HG03025 (cell line): Measurements from ENCODE around the gene ALOX12.

Experiments used
- ATAC-seq: cut with Tn5 transposase; IDR thresholded peaks from one replicate; pipeline ENCODE4 v1.9.1; 2021; ENCODE audit warnings: mild to moderate bottlenecking, moderate library complexity; ENCODE audit not compliant: unreplicated experiment, low FRiP score

Gene ALOX12

DNA sequence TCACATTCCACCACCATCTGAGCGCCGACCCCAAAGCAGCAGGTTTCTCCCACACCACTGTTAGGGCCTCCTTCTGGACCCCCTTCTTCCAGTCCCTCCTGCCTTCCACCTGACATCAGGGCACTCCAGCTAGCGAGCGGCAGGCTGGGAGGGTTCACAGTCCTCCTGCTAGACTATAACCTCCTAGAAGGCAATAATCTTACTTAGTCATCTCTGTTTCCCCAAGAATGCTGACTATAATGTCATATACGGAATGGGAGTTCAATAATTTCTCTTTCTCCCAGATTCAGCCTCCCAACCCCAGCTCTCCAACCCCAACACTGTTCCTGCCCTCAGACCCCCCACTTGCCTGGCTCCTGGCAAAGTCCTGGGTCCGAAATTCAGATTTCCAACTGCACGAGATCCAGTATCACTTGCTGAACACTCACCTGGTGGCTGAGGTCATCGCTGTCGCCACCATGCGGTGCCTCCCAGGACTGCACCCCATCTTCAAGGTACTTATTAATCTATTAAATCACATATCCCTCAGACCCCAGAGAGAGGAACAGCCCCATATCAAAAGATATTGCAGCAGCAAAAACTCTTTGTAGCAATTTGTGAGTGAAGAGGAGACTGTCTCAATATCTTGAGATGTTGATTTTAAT, 5.6 kb downstream of the ALOX12 start:
- ATAC-seq, result no peak

DNA sequence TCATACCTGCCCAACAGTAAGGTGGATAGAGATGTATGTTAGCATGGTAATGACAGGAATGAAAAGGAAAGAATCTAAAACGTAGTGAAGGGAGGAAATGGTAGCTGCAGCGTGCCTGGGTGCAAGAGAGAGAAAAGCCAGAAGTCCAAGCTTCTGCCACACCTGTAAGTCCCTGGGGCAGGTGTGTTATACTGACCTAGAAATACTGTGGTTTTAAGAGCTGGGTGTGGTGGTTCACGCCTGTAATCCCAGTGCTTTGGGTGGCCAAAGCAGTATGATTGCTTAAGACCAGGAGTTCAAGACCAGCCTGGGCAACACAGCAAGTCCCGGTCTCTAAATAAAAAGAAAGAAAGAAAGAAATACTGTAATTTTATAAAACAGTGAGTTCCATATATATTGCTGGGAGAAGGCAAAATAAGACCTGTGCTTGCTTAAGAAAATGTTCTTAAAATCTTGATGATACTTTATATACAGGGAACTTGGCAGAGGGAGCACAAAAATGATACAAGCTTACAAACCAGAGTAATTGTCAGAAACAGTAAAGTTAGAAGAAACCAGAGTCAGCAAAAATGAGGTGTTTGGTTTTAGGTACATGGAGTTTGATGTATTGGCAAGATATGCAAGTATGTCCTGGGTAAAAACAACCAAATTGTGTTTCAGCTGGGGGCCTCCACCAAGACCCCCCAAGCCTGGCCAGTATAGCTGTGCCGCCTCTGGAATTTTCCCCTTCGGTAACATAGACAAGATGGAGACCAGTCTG, 6.6 kb downstream of the ALOX12 start:
- no peak for ATAC-seq

DNA sequence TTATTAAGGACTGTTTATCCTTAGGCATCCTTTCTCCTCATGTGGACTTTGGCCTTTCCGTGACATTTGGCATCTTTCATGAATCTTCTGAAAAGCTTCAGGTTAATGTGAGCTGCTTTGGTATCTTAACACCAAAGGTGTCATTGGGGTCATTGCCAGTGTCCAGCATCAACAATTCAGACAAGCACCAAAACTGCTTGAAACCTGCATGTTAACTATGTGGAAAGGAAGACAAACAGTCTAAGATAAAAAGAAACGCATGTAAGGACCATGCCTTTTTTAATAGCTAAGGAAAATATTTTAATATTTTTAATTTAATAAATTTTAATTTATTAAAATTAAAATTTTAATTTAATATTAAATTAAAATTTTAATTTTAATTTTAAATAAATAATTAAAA, 7.9 kb downstream of the ALOX12 start:
- no peak for ATAC-seq

DNA sequence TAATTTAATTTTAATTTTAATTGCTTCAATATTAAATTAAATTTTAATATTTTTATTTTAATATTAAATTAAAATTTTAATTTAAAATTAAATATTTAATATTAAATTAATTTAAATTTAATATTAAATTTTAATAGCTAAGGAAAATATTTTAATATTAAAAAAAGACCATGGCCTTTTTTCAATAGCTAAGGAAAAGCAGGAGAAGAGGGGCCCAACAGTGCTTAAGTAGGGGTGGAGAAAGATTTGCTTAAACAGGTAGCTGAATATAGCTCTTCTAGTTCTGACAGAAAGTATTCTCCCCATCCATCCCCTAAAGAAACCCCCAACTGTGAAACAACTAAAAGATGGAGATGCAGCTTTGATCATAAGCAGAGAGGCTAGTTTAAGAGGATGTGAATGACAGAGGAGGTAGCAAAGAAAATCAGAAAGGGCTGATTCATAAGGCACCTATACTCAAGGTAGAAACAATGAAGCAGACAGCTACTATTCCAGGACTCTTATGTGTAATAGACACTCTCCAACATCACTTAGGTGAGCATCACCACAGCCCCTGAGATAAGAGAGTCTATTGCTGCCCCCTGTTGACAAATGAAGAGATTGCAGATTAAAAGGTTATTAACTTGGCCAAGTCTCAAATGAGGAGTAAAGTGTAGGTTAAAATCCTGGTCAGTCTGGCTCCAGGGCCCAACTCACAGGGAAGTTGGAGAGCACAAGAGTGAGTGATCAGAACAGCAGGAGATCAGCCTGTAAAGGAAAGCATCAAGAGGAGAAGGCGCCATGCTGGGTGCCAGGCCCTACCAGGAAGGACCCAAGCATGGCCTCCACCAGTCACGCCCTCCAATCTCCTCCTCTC, 8.8 kb downstream of the ALOX12 start:
- no peak for ATAC-seq

DNA sequence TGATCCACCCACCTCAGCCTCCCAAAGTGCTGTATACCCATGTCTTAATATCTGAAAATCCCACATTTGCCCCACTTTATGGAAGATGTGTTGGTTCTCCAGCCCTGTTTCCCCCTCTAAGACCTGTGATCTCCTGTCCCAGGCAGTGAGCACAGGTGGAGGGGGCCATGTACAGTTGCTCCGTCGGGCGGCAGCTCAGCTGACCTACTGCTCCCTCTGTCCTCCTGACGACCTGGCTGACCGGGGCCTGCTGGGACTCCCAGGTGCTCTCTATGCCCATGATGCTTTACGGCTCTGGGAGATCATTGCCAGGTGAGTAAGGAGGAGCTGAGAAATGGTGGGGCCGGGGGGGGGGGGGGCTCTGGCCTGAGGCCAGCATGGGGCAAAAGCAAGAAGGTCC, 9.9 kb downstream of the ALOX12 start:
- no peak for ATAC-seq

DNA sequence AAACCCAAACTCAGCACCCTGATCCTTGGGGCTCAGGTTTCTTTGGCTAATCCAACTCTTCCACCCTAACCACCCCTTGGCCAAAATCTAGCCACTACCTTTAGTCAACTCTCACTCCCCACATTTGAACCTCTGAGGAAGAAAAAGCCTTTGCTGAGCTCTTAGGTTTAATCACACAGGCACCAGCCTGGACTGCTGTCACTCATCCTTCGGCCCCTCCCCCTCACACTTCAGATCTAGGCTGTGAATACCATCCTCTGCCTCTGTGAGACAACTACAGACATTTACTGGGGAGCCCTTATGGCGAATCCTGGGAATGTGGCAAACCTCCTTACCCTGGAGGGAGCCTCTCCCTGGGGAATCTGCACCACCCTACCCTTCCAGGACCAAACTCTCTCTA, 11.3 kb downstream of the ALOX12 start:
- no peak for ATAC-seq

DNA sequence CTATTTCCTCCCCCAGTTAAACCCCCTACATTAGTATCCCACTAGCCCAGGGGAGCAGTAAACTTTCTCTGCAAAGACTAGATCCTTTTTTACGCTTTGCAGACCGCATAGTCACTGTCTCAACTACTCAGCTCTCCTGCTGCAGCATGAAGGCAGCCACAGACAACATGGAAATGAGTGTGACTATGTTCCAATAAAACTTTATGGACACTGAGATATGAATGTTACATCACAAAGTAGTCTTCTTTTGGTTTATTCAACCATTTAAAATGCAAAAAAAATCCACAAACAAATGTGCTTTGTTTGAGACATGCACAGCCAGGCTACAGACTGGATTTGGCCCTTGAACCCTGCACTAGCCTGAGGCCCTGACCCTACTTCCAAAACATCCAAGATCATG, 14.7 kb downstream of the ALOX12 start:
- no peak for ATAC-seq

DNA sequence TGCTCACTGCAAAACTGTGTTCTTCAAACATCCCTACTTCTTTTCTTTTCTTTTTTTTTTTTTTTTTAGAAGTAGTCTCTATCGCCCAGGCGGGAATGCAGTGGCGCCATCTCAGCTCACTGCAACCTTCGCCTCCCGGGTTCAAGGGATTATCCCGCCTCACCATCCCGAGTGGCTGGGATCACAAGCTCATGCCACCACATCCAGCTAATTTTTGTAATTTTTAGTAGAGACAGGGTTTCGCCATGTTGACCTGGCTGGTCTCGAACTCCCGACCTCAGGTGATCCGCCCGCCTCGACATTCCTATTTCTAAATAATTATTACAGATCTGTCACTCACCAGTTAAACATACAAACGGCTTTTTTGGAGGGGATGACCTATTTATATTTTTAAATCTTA, 15.6 kb downstream of the ALOX12 start:
- ATAC-seq, result no peak

DNA sequence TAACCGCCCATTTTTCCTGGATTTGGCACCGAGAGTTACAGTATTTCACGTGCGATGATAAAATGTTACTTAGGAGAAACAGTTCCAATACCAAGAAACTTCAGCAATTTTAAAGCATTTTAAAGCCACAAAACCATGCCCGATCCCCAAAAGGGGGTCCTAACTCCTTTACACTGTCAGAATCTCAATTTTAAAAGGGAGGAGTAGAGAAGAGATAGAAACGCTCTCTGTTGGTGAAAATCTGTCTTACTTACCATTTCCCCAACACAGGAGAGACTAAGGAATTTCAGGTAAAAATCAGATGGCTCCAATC, 16.0 kb downstream of the ALOX12 start:
- no peak for ATAC-seq

DNA sequence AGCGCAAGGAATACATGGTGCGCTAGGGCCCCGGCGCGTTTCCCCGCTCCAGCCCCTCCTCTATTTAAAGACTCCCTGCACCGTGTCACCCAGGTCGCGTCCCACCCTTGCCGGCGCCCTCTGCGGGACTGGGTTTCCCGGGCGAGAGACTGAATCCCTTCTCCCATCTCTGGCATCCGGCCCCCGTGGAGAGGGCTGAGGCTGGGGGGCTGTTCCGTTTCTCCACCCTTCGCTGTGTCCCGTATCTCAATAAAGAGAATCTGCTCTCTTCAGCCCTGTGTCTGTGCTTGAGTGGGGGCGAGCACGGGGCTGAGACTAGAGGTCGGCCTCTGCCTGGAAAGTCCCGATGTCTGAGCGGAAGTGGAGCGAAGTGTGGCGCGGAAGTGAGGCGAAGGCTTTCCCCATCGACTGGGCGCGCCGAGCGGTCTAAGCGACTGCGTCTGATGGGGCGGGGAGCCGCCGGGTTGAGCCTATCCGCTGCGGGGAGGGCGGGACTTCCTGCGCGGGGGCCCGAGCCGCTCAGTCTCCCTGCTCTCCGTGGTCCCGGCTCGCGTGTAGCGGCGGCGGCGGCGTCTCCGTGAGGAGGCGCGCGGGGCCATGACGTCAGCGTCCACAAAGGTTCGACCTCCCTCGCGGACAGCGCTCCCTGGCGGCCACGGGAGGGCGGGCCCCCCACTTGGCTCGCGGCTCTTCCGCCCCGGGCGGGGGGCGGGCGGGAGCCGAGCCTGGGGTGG, 18.6 kb downstream of the ALOX12 start:
- ATAC-seq, result peak; percentile 83

DNA sequence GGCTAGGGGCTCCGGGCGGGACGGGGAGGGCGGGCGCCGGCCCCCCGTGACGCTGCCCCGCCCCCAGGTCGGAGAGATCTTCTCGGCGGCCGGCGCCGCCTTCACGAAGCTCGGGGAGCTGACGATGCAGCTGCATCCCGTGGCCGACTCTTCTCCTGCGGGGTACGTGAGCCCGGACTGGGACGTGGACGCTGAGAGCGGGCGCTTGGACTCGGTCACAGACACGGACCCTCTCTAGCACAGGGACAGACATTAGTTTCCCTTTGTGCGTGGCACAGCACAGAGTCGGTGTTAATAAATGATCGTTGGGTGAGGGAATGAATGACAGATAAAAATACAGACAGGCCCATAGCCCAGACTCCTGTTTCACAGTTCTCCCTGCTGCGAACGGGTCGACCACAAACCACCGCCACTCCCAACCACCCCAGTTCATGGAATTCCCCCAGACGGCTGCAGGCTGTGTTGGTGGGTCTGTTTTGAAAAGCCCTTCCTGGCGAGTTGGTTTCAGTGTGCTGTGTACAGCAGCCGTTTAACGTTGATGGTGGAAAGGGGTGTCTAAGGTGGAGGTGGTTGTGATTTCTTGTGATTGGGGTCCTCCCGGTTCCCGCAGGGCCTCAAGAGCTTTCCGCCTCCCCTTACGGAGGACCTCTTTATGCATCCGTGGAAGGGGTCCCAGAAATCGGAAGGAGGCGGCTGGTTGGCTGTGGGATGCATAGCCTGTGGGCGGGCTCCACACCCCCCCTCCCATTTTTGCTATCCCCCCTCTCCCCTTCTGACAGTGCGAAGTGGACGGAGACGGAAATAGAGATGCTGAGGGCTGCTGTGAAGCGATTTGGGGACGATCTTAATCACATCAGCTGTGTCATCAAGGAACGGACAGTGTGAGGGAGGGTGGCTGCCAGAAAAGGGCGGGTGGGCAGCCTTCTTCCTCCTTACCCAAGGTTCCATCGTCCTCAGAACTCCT, 19.4 kb downstream of the ALOX12 start:
- ATAC-seq, result peak; percentile 5

DNA sequence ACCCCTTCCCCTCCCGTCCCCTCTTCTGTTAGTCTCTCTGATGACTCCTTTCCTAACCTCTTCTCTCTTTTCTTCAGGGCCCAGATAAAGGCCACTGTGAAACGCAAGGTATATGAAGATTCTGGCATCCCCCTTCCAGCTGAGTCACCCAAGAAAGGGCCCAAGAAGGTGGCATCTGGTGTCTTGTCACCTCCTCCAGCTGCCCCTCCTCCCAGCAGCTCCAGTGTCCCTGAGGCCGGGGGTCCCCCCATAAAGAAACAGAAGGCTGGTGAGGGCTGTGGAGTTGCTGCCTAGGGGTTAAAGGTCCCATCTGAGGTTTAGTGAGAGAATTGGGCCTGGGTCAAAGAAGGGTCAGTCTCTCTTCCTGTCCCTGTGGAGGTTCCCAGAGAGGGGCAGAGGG, 20.6 kb downstream of the ALOX12 start:
- ATAC-seq, result no peak

DNA sequence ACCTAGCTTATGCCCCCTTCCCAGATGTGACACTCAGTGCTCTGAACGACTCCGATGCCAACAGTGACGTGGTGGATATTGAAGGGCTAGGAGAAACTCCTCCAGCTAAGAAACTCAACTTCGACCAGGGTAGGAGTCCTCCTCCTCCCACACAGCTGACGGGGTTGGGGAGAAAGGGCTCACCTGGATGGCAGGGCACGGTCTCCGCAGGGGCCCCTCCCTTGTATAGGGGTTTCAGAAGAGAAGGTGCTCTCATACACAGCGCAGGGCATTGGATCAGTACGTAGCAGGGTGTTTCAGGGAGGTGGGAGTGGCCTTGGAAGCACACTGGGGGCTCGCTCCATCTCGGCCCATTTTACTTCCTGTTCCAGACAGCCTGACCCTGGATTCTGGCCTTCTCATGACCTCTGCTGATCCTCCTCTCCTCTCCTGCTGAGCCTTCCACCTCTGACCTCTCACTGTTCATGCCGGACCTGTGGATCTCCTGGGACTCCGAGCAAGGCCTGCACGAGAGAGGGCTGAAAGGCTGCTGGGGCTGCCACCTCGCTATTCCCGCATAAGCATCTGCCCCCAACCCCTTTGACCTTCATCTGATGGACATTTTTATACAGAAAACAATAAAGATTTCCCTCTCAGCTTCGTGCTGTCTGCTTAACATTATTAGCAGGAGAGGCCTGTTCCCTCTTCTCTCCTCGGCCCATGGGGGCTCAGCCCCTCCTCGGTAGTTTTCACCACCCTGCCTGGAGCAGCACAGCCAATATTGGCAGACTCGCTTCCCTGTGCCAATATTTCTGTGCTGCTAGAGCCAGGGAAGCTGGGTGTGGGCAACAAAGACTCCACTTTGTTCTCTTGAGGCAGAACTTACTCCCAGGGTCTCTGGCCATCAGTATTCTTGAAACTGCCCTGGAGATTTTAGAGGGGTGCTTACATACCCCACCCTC, 21.3 kb downstream of the ALOX12 start:
- no peak for ATAC-seq

DNA sequence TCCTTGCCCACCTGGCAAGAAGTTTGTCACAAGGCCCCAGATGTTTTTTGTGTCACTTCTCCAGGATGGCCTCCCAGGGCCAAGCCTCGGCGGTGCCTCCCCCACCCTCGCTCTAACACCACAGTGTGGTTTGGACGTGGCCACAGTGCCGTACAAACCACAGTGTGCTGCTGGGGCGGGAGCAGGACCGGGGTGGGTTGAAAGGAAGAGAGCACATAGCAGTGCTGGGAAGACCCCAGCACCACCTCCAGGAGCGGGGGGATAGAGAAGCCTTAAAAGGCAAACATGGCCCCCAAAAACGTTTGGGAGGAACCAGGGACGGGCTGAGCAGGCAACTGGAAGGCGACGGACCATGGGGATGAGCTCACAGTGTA, 22.0 kb downstream of the ALOX12 start:
- no peak for ATAC-seq

DNA sequence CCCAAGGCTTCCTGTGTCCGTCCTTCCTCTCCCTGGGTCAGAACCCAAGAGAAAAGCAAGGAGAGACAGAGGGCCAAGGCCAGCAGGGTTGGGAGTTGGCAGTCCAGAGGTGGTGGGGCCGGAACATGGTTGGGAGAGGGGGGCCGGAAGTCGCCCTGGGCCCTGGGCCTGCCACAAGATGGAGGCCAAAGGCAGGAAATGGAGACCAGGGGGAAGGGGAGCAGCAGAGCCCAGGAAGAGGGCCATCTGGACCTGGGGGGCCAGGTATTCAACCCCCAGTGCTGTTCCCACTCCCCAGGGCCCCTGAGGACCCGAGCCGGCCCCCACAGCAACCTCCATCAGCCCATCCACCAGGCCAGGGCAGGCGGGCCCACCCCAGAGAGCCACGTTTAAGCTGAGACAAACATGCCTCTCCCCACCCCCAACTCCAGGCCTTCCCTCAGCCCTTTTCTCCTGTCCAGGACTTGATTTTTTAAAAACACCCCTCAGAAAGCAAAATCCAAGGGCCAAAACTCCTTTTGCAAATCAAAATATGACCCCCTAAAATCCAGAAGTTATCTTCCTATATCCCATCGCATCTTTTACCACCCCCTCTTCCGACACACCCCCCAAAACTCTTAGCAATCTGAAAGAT, 22.6 kb downstream of the ALOX12 start:
- ATAC-seq, result no peak

DNA sequence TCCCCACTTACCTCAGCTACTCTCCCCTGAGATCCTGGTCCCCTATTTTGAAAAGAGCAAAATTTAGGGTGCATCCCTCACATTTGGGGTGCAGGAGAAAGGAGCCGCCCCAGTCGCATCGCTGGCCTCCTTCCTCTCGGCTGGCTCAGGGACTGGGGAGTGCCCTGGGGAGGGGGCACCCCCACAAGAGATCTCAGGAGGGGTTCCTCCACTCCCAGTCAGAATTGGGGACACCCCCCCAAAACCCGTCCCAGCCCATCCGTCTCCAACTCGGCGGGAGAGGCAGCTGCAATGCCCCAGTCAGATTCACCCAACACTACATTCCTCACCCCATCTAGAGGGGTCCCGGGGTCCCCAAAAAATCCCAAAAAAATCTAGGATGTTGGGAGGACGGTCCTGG, 23.5 kb downstream of the ALOX12 start:
- ATAC-seq, result no peak

DNA sequence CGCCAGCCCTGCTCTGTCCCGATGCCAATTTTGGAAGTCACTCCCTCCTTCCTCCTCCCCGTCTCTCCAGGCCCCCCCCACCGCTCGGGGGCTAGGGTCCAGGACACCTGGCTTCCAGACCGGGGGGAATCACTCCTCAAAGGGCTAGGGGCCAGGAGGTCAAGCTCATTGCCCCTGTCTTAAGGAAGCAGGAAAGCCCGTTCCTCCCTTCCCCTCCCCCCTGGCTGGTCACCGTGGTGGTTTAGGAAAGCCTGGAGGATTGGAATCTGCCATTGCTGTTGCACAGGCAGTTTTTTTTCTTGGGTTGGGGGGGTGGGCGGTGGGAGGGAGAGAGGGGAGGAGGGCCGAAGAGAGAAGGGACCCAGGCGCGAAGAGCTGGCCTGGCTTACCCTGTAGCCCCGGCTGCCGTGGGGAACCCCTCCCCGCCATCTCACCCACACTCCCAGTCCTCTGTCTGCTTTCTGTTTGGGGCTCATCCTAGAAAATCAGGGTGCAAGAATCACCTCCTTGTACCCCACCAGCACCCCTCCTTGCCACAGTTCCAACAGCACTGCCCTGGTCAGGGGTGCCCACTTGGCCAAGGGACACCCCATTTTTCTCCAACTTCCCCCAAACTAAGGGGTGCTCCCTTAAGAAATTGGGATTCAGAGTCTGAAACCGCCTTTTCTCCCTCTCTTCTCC, 24.1 kb downstream of the ALOX12 start:
- no peak for ATAC-seq
